Neural cell (in vitro differentiated cells): ENCODE measurements around the gene MBD3.

Experiments used
- CTCF ChIP-seq: fragments of 450-650 bp; IDR thresholded peaks from 2 replicates; pipeline ENCODE4 v1.5.1; 2014; ENCODE audit warnings: antibody characterized with exemption, mild to moderate bottlenecking, moderate library complexity; ENCODE audit not compliant: poor library complexity, severe bottlenecking
- EZH2 ChIP-seq: fragments of 200-600, 300-800 bp; shearing (Covaris generic), sonication (generic); IDR thresholded peaks from 2 replicates; pipeline ENCODE4 v1.6.1; 2014; ENCODE audit warnings: antibody characterized with exemption, low read length, borderline replicate concordance, mild to moderate bottlenecking; ENCODE audit not compliant: insufficient read depth, poor library complexity, severe bottlenecking
- POLR2AphosphoS5 ChIP-seq: IDR thresholded peaks from 2 replicates; pipeline ENCODE4 v1.6.1; 2012
- RAD21 ChIP-seq: fragments of 450-650 bp; conservative IDR thresholded peaks from 2 replicates; pipeline ENCODE4 v1.6.1; 2014; ENCODE audit warnings: antibody characterized with exemption, mild to moderate bottlenecking, moderate library complexity
- TAF1 ChIP-seq: IDR thresholded peaks from 2 replicates; pipeline ENCODE4 v1.6.1; 2012; ENCODE audit warnings: low read depth
- TF ChIP-seq, protein P1 (sequence below): IDR thresholded peaks from 2 replicates; pipeline ENCODE4 v1.6.1; 2012; ENCODE audit warnings: borderline replicate concordance

- no peak for TF ChIP-seq CTCF
- no peak for TF ChIP-seq POLR2AphosphoS5
- TF ChIP-seq RAD21, result no peak
- no peak for TF ChIP-seq EZH2
- TF ChIP-seq TAF1, result no peak
- TF ChIP-seq, protein P1, sequence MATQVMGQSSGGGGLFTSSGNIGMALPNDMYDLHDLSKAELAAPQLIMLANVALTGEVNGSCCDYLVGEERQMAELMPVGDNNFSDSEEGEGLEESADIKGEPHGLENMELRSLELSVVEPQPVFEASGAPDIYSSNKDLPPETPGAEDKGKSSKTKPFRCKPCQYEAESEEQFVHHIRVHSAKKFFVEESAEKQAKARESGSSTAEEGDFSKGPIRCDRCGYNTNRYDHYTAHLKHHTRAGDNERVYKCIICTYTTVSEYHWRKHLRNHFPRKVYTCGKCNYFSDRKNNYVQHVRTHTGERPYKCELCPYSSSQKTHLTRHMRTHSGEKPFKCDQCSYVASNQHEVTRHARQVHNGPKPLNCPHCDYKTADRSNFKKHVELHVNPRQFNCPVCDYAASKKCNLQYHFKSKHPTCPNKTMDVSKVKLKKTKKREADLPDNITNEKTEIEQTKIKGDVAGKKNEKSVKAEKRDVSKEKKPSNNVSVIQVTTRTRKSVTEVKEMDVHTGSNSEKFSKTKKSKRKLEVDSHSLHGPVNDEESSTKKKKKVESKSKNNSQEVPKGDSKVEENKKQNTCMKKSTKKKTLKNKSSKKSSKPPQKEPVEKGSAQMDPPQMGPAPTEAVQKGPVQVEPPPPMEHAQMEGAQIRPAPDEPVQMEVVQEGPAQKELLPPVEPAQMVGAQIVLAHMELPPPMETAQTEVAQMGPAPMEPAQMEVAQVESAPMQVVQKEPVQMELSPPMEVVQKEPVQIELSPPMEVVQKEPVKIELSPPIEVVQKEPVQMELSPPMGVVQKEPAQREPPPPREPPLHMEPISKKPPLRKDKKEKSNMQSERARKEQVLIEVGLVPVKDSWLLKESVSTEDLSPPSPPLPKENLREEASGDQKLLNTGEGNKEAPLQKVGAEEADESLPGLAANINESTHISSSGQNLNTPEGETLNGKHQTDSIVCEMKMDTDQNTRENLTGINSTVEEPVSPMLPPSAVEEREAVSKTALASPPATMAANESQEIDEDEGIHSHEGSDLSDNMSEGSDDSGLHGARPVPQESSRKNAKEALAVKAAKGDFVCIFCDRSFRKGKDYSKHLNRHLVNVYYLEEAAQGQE, result no peak
Observed at GRCh38 chr19:1563251-1563650, 29.4 kb downstream of the MBD3 start.
